Measurements from ENCODE around the gene ZMYND8. TPM values are rescaled to one million over a fixed set of nuclear protein-coding genes. Genes with fewer than 3 reads are reported as not detected.

The ZMYND8 gene
- total and polyA plus RNA-seq, 3 donors from 2014 or later = 30.4 to 102 (median 87.2) TPM

DNA sequence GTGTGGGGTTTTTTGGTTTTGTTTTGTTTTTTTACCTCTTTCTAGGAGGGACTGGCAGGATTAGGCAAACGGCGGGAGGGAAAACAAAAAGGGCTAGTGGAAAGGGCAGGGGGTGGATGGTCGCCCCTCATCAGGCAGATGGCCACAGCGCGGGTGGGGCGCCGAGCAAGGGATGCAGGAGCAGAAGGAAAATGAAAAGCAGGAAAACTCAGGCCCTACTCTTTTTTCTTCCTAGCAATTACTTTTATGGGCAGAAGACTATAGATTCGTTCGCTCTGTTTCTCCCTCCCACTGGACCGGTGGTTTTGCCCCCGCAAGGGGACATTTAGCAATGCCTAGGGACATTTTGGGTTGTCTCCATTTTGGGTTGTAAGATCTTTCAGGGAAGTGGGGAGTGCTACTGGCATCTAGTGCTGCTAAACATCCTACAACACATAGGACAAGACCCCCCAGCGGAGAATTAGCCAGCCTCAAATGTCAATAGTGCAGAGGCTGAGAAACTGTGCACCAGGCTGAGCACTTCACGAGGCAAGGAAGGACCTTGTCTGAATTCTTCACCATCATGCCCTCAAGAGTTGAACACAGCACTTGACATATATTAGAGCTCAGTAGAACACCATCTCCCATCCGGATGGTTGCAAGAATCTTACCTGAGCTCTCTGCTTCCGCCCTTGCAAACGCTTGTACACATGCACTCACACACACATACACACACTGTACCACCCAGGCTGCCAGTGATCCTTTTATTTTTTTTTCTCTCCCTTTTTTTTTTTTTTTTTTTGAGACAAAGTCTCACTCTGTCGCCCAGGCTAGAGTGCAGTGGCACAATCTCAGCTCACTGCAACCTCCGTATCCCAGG, 4.8 kb upstream of the ZMYND8 start:
- intact Hi-C loops (cut with DNase I; ENCODE audit: low total_unique reads) = no loop called here
- WGBS, 2 donors = 57 to 69% methylated on average over 18 of the region's 18 CpGs
- no peak overlapping the region for H3K4me3 ChIP-seq
- DNase-seq = no peak
- TF ChIP-seq, protein P1, sequence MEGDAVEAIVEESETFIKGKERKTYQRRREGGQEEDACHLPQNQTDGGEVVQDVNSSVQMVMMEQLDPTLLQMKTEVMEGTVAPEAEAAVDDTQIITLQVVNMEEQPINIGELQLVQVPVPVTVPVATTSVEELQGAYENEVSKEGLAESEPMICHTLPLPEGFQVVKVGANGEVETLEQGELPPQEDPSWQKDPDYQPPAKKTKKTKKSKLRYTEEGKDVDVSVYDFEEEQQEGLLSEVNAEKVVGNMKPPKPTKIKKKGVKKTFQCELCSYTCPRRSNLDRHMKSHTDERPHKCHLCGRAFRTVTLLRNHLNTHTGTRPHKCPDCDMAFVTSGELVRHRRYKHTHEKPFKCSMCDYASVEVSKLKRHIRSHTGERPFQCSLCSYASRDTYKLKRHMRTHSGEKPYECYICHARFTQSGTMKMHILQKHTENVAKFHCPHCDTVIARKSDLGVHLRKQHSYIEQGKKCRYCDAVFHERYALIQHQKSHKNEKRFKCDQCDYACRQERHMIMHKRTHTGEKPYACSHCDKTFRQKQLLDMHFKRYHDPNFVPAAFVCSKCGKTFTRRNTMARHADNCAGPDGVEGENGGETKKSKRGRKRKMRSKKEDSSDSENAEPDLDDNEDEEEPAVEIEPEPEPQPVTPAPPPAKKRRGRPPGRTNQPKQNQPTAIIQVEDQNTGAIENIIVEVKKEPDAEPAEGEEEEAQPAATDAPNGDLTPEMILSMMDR (IDR thresholded peaks at IDR 0.05) = no peak
- TF ChIP-seq POLR2A (IDR thresholded peaks at IDR 0.05) = no peak
- H3K36me3 ChIP-seq (ENCODE audit: low read depth, missing control alignments) = no peaks in the 10 kb centered on the region
- peaks cover 60% of the 10 kb centered on the region for H3K4me1 ChIP-seq
- H3K27me3 ChIP-seq = no peaks in the 10 kb centered on the region
- no peaks in the 10 kb centered on the region for H3K9me3 ChIP-seq
- H3K27ac ChIP-seq = peak overlapping the region; percentile 95 to 99

DNA sequence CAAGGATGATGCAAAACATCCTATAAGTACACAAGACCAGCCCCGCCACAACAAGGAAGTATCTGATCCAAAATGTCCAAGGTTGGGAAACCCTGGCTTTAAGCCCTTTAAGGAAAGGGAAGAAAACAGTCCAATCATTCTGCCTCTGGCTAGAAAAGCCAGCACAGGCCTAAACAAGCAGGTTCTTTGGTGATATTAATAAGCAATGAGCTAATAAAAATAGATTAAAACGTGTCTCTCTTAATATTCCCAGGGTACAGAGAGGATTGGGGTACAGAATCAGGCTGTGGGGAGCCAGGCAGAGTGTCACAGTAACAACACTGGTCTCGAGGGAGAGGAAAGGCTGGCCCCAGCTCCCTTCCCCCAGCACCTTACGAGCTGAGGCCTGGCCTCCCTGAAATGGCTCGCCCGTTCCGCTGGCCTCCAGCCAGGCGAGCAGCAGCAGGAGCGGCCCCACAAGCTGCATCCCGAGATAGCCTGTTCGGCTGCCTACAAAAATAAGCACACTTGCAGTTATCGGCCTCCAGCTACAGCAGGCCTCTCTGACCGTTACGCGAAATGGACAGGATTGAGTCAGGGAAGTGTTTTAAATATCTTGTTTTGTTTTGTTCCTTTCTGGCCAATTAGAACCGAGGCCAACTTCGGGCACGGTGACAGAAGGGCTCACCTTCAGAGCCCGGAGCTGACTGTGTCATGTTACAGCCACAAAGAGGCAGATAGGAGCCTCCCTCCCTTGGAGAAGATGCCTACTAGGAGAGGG, 4.0 kb upstream of the ZMYND8 start:
- H3K4me1 ChIP-seq = peaks cover 66% of the 10 kb centered on the region
- H3K27ac ChIP-seq = peak overlapping the region; percentile 95 to 99
- no peaks in the 10 kb centered on the region for H3K9me3 ChIP-seq
- WGBS, 2 donors = 17 to 29% methylated on average over 15 to 19 of the region's 19 CpGs
- H3K36me3 ChIP-seq (ENCODE audit: low read depth, missing control alignments) = no peaks in the 10 kb centered on the region
- peak; percentile 88 for DNase-seq
- intact Hi-C loops (cut with DNase I; ENCODE audit: low total_unique reads) = no loop called here
- H3K4me3 ChIP-seq = no peak overlapping the region
- no peak for TF ChIP-seq POLR2A (IDR thresholded peaks at IDR 0.05)
- TF ChIP-seq, protein P1 (IDR thresholded peaks at IDR 0.05) = no peak
- H3K27me3 ChIP-seq = no peaks in the 10 kb centered on the region

DNA sequence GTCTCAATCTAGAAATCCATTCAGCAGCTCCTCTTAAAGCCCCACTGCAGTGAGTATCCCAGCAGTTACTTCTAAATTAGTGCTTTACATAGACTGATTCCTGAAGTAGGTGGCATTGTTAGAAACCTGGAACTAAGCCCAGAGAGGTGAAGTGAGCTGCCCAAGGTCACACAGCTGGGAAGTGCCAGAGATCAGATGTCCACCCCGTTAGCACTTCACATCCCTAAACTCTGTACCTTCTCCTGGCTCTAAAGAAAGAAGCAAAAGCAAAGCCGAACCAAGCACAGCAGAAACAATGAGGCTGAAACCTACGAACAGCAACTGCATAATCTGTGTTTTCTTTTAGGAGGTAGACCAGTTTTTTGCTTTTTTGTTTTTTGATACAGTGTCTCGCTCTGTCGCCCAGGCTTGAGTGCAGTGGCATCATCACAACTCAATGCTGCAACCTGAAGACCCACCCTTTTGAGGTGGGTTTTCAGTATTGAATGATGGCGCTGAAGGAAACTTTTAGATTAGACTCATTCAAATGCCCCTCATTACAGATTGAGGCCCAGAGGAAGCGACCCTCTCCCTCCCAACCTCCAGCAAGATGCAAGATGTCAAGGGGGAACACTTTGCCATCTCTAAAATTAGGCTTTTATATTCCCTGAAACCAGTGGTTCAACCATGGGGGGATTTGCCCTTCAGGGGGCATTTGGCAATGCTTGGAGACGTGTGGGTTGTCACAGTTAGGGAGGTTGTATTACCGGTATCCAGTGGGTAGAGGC, 3.2 kb upstream of the ZMYND8 start:
- no peak for DNase-seq
- 48 to 53% methylated on average over 9 of the region's 9 CpGs for WGBS, 2 donors
- Histone ChIP-seq H3K9me3 (no peaks in the 10 kb centered on the region), H3K4me3 (no peak overlapping the region), H3K4me1 (peaks cover 71% of the 10 kb centered on the region), H3K27ac (peak overlapping the region; percentile 95 to 99), H3K27me3 (no peaks in the 10 kb centered on the region), H3K36me3 (ENCODE audit: low read depth, missing control alignments) (no peaks in the 10 kb centered on the region)
- intact Hi-C loops (cut with DNase I; ENCODE audit: low total_unique reads) = loop anchor here (5.0 kb wide), 1 partner anchor 42 kb away; no protein-coding TSS in a partner anchor
- no peak for TF ChIP-seq POLR2A (IDR thresholded peaks at IDR 0.05)
- TF ChIP-seq, protein P1 (IDR thresholded peaks at IDR 0.05) = no peak

DNA sequence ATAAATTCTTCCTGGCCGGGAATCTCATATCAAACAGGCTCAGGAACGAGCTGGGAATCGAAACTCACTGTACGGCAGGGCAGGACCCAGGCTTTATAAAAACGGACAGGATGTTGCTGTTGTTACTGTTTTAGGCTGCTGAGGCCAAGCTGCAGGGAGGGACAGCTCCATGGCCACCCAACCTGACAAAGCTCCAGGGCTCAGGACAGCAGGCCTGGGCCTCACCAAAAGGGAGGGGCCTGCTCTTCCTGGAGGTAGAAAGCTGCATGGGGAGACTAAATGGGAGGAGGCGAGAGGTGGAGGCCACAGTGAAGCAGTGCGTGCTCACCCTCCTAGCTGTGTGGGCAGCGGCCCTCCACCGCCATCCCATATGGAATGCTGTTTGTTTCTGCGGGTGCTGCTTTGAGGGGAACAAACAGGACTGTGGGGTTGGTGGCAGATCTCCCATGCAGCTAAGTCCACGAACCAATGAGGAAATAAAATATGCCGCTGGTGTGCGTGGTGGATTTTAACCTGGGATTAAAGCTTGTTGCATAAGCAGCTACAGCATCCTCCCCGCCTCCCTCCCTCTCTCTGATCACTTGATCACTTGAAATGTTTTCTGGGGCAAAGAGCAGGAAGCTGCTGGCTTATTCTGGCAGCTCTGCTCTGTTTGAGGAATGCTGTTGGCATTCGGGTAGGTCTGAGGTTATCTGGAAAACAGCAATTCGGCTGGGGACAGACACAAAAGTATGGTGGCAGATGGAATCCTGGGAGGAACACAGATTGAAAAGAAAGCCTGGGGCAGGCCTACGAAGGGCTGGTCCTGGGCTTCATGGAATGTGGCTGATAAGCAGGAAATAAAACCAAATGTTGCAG, 2.4 kb upstream of the ZMYND8 start:
- Histone ChIP-seq H3K9me3 (no peaks in the 10 kb centered on the region), H3K4me1 (peaks cover 79% of the 10 kb centered on the region), H3K27ac (peak overlapping the region; percentile 95 to 99), H3K36me3 (ENCODE audit: low read depth, missing control alignments) (no peaks in the 10 kb centered on the region), H3K27me3 (no peaks in the 10 kb centered on the region), H3K4me3 (no peak overlapping the region)
- WGBS, 2 donors = 14 to 30% methylated on average over 17 of the region's 17 CpGs
- peak; percentile 90 for DNase-seq
- intact Hi-C loops (cut with DNase I; ENCODE audit: low total_unique reads) = loop anchor here (5.0 kb wide), 1 partner anchor 42 kb away; no protein-coding TSS in a partner anchor
- no peak for TF ChIP-seq POLR2A (IDR thresholded peaks at IDR 0.05)
- TF ChIP-seq, protein P1 (IDR thresholded peaks at IDR 0.05) = no peak

Data from testis (tissue), 3 donors.